GM12872 (cell line): ENCODE measurements around the gene TMEM179B.

Source experiments
- TF ChIP-seq, protein P1 (sequence below): IDR thresholded peaks from 3 replicates; pipeline ENCODE4 v1.5.1; 2011; ENCODE audit warnings: low read depth, mild to moderate bottlenecking, low read length, moderate library complexity; ENCODE audit not compliant: insufficient read depth

TMEM179B gene, protein sequence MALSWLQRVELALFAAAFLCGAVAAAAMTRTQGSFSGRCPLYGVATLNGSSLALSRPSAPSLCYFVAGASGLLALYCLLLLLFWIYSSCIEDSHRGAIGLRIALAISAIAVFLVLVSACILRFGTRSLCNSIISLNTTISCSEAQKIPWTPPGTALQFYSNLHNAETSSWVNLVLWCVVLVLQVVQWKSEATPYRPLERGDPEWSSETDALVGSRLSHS

DNA sequence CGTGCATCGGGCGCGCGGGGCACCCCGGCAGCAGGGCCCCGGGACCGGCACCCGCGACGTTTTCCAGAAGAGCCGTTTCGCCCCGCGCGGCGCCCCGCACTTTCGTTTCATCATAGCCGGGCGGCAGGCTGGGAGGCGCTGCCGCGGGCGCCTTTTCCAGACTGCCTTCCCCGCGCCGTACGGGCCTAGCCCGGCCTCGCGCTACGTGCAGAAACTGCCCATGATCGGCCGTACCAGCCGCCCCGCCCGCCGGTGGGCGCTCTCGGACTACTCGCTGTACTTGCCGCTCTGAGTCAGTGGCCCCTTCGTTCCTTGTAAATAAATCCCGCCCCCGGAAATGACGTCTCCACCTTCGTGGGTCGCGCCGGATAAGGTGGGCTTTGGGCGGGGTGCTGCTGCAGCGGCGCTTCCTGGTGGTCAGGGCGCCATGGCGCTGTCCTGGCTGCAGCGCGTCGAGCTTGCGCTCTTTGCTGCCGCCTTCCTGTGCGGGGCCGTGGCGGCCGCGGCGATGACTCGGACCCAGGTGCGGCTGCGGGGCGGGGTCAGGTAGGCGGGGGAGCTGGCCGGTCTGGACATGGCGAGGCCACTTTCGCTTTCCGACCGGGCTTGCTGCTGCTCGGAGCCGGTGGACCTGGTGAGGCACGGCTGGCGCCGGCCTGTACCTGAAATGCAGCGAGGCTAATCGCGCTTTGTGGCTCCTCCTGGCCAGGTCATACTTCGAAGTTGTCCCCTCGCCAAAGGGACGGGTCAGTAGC is at the start of gene TMEM179B:
Gene TMEM179B, plus strand, starts transcription at position 398 of the 755 bp plus-strand sequence. Its CDS starts 30 bp downstream, at position 428.
- TF ChIP-seq, protein P1, sequence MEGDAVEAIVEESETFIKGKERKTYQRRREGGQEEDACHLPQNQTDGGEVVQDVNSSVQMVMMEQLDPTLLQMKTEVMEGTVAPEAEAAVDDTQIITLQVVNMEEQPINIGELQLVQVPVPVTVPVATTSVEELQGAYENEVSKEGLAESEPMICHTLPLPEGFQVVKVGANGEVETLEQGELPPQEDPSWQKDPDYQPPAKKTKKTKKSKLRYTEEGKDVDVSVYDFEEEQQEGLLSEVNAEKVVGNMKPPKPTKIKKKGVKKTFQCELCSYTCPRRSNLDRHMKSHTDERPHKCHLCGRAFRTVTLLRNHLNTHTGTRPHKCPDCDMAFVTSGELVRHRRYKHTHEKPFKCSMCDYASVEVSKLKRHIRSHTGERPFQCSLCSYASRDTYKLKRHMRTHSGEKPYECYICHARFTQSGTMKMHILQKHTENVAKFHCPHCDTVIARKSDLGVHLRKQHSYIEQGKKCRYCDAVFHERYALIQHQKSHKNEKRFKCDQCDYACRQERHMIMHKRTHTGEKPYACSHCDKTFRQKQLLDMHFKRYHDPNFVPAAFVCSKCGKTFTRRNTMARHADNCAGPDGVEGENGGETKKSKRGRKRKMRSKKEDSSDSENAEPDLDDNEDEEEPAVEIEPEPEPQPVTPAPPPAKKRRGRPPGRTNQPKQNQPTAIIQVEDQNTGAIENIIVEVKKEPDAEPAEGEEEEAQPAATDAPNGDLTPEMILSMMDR, result peak; percentile 79

DNA sequence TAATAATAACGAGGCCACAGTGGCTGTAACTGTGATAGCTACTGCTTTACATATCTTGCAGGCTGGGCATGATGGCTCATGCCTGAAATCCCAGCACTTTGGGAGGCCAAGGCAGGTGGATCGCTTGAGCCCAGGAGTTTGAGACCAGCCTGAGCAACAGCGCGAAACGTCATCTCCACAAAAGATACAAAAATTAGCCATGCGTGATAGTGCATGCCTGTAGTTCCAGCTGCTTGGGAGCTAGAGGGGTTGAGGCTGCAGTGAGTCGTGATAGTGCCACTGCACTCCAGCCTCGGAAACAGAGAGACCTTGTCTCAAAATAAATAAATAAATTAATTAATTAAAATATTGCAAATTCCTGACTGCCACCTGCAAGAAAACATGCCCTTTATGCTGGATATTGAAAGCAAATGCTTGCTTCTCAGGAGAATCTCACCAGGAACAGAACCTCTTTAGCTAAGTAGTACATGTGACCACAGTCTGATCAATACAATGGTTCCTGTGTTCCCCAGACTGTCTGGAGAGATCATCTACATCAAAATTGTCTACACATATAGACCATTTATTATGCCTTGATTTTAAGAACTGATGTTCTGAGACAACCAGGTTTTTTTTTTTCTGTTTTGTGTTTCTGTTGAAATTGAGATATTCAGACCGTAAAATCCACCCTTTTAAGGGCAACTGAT is 39.6 kb upstream of the TMEM179B start:
- TF ChIP-seq, protein P1, result no peak

DNA sequence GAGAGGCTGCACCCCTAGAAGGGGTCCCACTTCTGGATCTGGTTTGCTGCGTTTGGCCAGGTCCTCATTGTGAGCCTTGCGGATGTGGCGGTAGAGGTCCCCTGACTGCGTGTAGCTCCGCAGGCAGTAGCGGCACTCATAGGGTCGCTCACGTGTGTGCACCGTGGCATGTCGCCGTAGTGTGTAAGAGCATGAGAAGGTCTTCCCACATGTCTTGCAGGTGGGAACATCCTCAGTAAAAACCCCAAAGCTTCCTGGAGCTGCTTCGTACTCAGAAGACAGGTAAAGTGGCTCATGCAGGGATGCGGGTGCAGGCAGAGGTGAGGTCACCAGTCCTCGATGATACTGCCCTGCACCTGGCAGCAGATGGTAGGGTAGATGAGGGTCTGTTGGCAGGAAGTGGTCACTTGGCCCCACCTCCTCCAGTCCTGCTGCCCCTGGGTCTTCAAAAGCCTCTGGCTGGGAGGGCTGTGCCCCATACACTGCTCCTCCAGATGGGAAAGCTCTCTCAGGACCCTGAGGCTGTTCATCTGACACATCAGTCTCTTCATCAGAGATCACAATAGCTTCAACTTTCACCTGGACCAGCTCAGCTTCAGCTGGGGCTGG is 34.9 kb upstream of the TMEM179B start:
- TF ChIP-seq, protein P1, result no peak

DNA sequence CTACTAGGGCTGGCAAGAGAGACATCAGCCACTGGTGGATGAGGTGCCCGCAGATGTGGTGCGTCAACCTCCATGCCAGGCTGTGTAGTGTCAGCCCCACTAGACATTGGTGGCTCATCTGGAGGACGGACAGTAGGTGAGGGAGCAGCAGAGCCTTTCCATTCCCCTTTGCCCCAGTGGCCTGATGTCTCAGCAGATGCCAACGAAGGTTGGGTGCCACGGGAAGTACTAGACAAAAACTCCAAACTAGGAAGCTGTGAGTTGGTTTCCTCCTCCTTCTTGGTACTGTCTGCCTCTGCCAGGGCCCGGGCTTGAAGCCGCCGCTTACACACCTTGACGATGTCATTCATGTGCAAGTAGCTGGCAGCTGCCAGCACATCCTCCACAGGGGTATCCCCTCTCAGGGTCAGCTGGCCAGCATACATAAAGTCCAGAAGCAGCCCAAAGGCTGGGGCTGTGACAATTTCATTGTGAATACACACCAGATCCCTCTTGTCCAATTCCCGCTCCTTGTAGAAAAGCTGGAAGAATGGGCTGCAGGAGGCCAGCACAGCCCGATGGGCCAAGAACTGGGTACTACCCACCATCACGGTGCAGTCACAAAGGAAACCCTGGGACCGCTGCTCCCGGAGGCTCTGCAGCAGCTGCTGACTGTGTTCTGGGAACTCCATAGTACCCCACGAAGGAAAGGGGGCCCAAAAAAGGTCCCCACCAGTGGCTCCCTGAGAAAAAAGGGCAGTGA is 34.0 kb upstream of the TMEM179B start:
- TF ChIP-seq, protein P1, result no peak

DNA sequence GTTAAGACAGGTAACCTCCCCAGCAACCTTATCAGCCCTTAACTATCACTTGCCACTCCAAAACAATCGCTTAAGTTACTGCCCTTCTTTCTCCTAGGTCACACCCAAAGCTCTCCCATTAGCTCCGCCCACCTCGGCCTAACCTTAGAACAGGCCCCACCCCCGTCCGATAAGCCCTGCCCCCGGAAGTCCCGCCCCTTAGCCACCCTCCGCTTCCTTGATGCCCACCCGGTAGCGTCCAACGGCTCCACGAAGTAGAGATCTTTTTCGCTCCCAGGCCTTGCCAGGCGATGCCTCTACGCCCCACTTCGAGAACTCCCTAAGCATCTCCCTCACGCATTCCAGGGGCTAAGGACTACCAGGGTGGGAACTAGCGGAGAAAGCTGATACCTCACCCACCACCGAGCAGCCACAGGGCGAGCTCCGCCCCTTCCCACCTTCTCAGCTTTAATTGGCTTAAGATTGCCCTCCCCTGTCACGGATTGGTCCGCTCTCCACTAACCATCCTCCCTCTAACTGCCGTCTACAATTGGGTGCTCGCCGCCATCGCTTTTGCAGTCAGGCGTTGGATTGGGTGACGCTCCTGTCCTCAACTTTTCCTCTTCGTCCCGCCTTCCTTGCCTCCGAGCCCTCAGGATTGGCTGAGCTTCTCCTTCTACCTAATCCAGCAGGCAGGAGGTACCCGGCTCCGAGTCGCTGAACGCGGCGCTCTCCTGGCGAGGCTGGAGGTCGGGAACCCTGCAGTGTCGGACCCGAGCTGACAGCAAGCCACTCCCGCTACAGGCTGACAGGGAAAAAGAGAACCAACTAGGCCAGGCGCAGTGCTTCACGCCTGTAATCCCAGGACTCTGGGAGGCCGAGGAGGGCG is 33.2 kb upstream of the TMEM179B start, which contains the start of gene ZBTB3:
Gene ZBTB3, minus strand, starts transcription at position 425 of the 868 bp plus-strand sequence. CDS start 496 bp downstream, outside the sequence.
- TF ChIP-seq, protein P1, result no peak

DNA sequence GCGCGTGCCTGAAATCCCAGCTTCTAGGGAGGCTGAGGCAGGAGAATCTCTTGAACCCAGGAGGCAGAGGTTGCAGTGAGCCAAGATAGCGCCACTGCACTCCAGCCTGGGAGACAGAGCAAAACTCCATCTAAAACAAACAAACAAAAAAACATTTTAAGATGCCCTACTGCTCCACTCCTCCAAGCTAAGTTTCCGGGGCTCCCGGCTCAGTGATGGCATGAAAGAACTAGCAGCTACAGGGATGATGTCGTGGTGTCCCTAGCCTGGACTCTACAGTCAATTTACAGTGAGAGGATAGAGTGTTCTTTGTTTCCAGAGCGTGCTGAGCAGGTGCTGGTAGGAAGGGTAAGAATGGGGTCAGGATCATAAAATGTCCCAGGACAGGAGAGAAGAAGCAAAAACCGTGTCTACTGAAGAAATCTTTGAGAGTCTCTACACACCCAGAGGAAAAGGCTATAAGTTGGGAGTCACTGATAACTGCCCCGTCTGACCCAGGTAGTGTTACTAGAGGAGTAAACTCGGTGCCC is 32.1 kb upstream of the TMEM179B start:
- TF ChIP-seq, protein P1, result no peak
